Measurements from ENCODE around the gene CUL7. TPM values are rescaled to one million over a fixed set of nuclear protein-coding genes. Genes with fewer than 3 reads are reported as not detected.
"Not testable (repeated sequence)": the region's sequence is repeated elsewhere in the genome, so short reads cannot be mapped to it uniquely, and the experiment has no call there.

The CUL7 gene
- total RNA-seq, 4 donors from 2014 or later = 10.9 to 16.6 (median 13.5) TPM

GRCh38 chr6:43045371-43045930, 8.2 kb downstream of the CUL7 start:
- Histone ChIP-seq H3K27ac (no peak overlapping the region), H3K27me3 (no peaks in the 10 kb centered on the region), H3K4me1 (no peaks in the 10 kb centered on the region), H3K36me3 (peaks cover 0 to 96% of the 10 kb centered on the region in 2 donors), H3K4me3 (no peak overlapping the region), H3K9me3 (no peaks in the 10 kb centered on the region)
- no peak for ATAC-seq
- TF ChIP-seq POLR2A (IDR thresholded peaks at IDR 0.05) (no peak), CTCF (IDR thresholded peaks at IDR 0.05) (no peak), EP300 (IDR thresholded peaks at IDR 0.05) (no peak), POLR2AphosphoS5 (IDR thresholded peaks at IDR 0.05) (no peak)
- 100% methylated on average over 2 to 3 of the region's 11 CpGs for WGBS, 2 donors (ENCODE audit: low coverage in 1 of 2)

GRCh38 chr6:43043310-43043709, 10.3 kb downstream of the CUL7 start:
- H3K27me3 ChIP-seq = no peaks in the 10 kb centered on the region
- no peak overlapping the region for H3K27ac ChIP-seq
- H3K9me3 ChIP-seq = no peaks in the 10 kb centered on the region
- TF ChIP-seq POLR2AphosphoS5 (IDR thresholded peaks at IDR 0.05) = no peak
- TF ChIP-seq EP300 (IDR thresholded peaks at IDR 0.05) = no peak
- TF ChIP-seq CTCF (IDR thresholded peaks at IDR 0.05) = no peak
- TF ChIP-seq POLR2A (IDR thresholded peaks at IDR 0.05) = no peak
- WGBS, 2 donors (ENCODE audit: low coverage in 1 of 2) = 90% methylated on average over 2 of the region's 9 CpGs; no CpG with 5 or more reads in 1 of the 2 donors
- peaks cover 0 to 95% of the 10 kb centered on the region in 2 donors for H3K36me3 ChIP-seq
- ATAC-seq = no peak
- H3K4me3 ChIP-seq = no peak overlapping the region
- H3K4me1 ChIP-seq = no peaks in the 10 kb centered on the region

- not testable (repeated sequence) for H3K27me3 ChIP-seq, H3K27ac ChIP-seq, H3K4me1 ChIP-seq, H3K4me3 ChIP-seq, ATAC-seq, H3K9me3 ChIP-seq
- peaks cover 0 to 95% of the 10 kb centered on the region in 2 donors for H3K36me3 ChIP-seq
- 86 to 90% methylated on average over 7 to 8 of the region's 8 CpGs for WGBS, 2 donors (ENCODE audit: low coverage in 1 of 2)
These were observed 12.2 kb downstream of the CUL7 start for GRCh38 chr6:43041475-43041874.

GRCh38 chr6:43040542-43041257, 13.0 kb downstream of the CUL7 start:
- H3K27ac ChIP-seq = no peak overlapping the region
- H3K36me3 ChIP-seq = peaks cover 0 to 95% of the 10 kb centered on the region in 2 donors
- no peak for ATAC-seq
- H3K4me3 ChIP-seq = no peak overlapping the region
- no peaks in the 10 kb centered on the region for H3K9me3 ChIP-seq
- no peaks in the 10 kb centered on the region for H3K27me3 ChIP-seq
- TF ChIP-seq POLR2AphosphoS5 (IDR thresholded peaks at IDR 0.05) (no peak), POLR2A (IDR thresholded peaks at IDR 0.05) (no peak), EP300 (IDR thresholded peaks at IDR 0.05) (no peak), CTCF (IDR thresholded peaks at IDR 0.05) (no peak)
- peaks cover 0 to 7% (median 0%) of the 10 kb centered on the region in 3 donors for H3K4me1 ChIP-seq
- WGBS, 2 donors (ENCODE audit: low coverage in 1 of 2) = 82 to 83% methylated on average over 1 to 7 of the region's 18 CpGs

- H3K4me1 ChIP-seq = peaks cover 0 to 13% (median 0%) of the 10 kb centered on the region in 3 donors
- no peak for TF ChIP-seq CTCF (IDR thresholded peaks at IDR 0.05)
- no peak for TF ChIP-seq EP300 (IDR thresholded peaks at IDR 0.05)
- TF ChIP-seq POLR2AphosphoS5 (IDR thresholded peaks at IDR 0.05) = no peak
- TF ChIP-seq POLR2A (IDR thresholded peaks at IDR 0.05) = no peak
- 70 to 72% methylated on average over 2 to 4 of the region's 9 CpGs for WGBS, 2 donors (ENCODE audit: low coverage in 1 of 2)
- no peak overlapping the region for H3K27ac ChIP-seq
- no peak for ATAC-seq
- H3K36me3 ChIP-seq = peaks cover 0 to 95% of the 10 kb centered on the region in 2 donors
- no peak overlapping the region for H3K4me3 ChIP-seq
- no peaks in the 10 kb centered on the region for H3K27me3 ChIP-seq
- H3K9me3 ChIP-seq = no peaks in the 10 kb centered on the region
These were observed 14.9 kb downstream of the CUL7 start for GRCh38 chr6:43038727-43039126.
